Stimulated activated CD4-positive, alpha-beta T cell treated with anti-CD3 and anti-CD28 coated beads, Interleukin-12 subunit alpha, Interleukin-12 subunit beta, amount 100 ng/mL, for 24 hours (primary cell): ENCODE measurements around the gene MIDN.

Source experiments
- DNase-seq, 2 experiments: peaks; one replicate each; pipeline ENCODE4 v3.0.0-alpha.2; 2020; ENCODE audit warnings: low read depth in 2 of 2

The MIDN gene

GRCh38 chr19:1281569-1282287, 33.3 kb downstream of the MIDN start:
- DNase-seq, result no peak

GRCh38 chr19:1282588-1283206, 34.3 kb downstream of the MIDN start:
- no peak for DNase-seq

- no peak for DNase-seq
These were observed 35.0 kb downstream of the MIDN start for GRCh38 chr19:1283207-1283916.

- no peak for DNase-seq
These were observed 35.5 kb downstream of the MIDN start for GRCh38 chr19:1283917-1284292.

- no peak for DNase-seq
These were observed 36.1 kb downstream of the MIDN start for GRCh38 chr19:1284293-1284978.

GRCh38 chr19:1284979-1285736, 36.8 kb downstream of the MIDN start:
- DNase-seq, result no peak

GRCh38 chr19:1285737-1286360, 37.5 kb downstream of the MIDN start, which contains the start of gene EFNA2:
EFNA2 (plus strand) TSS chr19:1285873; CDS start chr19:1286169, 296 bp downstream.
- DNase-seq, result no peak

GRCh38 chr19:1286487-1287353, 38.3 kb downstream of the MIDN start:
- no peak for DNase-seq

- no peak for DNase-seq
These were observed 39.2 kb downstream of the MIDN start for GRCh38 chr19:1287354-1288225.

- DNase-seq, result no peak
These were observed 39.8 kb downstream of the MIDN start for GRCh38 chr19:1288226-1288612.

- no peak for DNase-seq
These were observed 40.7 kb downstream of the MIDN start for GRCh38 chr19:1288833-1289685.

GRCh38 chr19:1289686-1290025, 41.3 kb downstream of the MIDN start:
- DNase-seq, result no peak

GRCh38 chr19:1290196-1290702, 41.9 kb downstream of the MIDN start:
- DNase-seq, result no peak

GRCh38 chr19:1290703-1291651, 42.6 kb downstream of the MIDN start:
- no peak for DNase-seq

GRCh38 chr19:1291761-1292418, 43.5 kb downstream of the MIDN start:
- no peak for DNase-seq

- DNase-seq, result no peak
These were observed 44.2 kb downstream of the MIDN start for GRCh38 chr19:1292419-1293151.
